ENCODE data around the gene AK1. TPM values are rescaled to one million over a fixed set of nuclear protein-coding genes. Genes with fewer than 3 reads are reported as not detected.
"Not testable (repeated sequence)": the region's sequence is repeated elsewhere in the genome, so short reads cannot be mapped to it uniquely, and the experiment has no call there.

Gene AK1
- total and polyA plus RNA-seq, 9 of the 15 experiments (the other 6 are each of a cell fraction or from before 2014, with no cell fraction given), result 10.1 to 71.8 (median 39.0) TPM

DNA sequence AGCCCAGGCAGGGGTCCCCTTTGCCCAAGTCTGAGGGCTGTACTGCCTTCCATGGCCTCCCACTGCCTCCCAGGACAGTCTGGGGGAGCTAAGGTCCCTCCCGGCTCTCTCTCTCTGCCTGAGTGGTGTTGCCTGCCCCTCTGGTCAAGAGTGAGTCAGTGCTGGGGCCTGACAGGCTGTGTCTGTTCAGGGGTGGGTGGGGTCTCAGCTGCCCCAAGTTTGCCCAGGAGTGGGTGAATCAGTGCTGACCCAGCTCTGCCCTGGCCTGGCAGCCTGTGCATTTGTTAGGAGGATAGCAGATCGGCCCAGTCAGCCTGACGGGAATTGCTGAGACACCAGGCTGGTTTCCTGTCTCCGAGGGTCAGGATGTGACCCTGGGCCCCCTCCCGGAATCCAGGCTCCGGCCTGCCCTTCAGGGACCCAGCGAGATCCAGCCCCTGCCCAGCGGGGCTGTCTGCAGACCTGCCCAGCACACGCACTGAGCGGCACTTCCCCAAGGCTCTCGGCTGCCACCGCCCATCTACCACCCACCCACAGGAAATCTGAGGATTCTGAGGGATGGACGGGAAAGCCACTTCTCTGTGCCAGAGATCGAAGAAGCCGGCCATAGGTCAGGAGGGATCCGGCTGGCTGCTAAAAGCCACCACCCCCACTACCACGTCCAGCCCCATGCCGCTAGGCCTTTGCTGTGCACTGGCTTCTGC lies 38.9 kb downstream of the AK1 start:
- DNase-seq (ENCODE audit: extremely low read depth in 1 of 4, low spot score in 3 of 4) (no peak), FAIRE-seq (no peak), ATAC-seq (peak; percentile 16; the same call in 1 of the 3 replicates)
- Histone ChIP-seq H3K4me1 (replicated peaks in 1 of 2; ENCODE audit: control insufficient read depth in 2 of 2, insufficient read depth in 2 of 2, low read length in 2 of 2) (peaks cover 0 to 24% of the 10 kb centered on the region in 2 experiments; a peak in 4 of 5 replicates), H3K9ac (ENCODE audit: insufficient read depth in 1 of 2, low read depth in 2 of 2, low read length in 2 of 2) (peak overlapping the region in 1 of 2 experiments; percentile 77; a peak in 2 of 4 replicates), H3K36me3 (ENCODE audit: control insufficient read depth, insufficient read depth, low read length) (no peaks in the 10 kb centered on the region), H3K27me3 (ENCODE audit: control insufficient read depth in 2 of 2, insufficient read depth in 2 of 2, low read length in 2 of 2) (no peaks in the 10 kb centered on the region), H3K9me3 (replicated peaks; ENCODE audit: control insufficient read depth, insufficient read depth, low read depth, low read length) (no peaks in the 10 kb centered on the region), H3K4me2 (ENCODE audit: insufficient read depth, low read length) (no peak overlapping the region), H2AFZ (ENCODE audit: low read depth, low read length) (no peak overlapping the region), H3K27ac (ENCODE audit: extremely low read depth, low read depth, low read length) (no peak overlapping the region), H3K79me2 (ENCODE audit: control insufficient read depth, insufficient read depth, low read length) (no peaks in the 10 kb centered on the region), H4K20me1 (replicated peaks; ENCODE audit: control insufficient read depth, insufficient read depth, low read length) (no peaks in the 10 kb centered on the region), H3K9me1 (ENCODE audit: control insufficient read depth, insufficient read depth, low read length) (no peaks in the 10 kb centered on the region), H3K4me3 (no peak overlapping the region)
- intact Hi-C loops (cut with micrococcal nuclease), result no loop called here
- ChIA-PET CTCF (ENCODE audit: low intra/inter-chr PET ratio) (no interaction called here), POLR2A (interaction anchor here (0.6 to 1.7 kb wide), 2 partner anchors 23 to 47 kb away, joined by 3 to 5 read pairs; no protein-coding TSS in a partner anchor)
- in situ Hi-C loops (cut with MboI), result no loop called here
- 54% methylated on average over 18 of the region's 18 CpGs for WGBS (ENCODE audit: insufficient coverage, low coverage, missing lambda C conversion rate)
- TF ChIP-seq HDAC1 (IDR thresholded peaks at IDR 0.05) (no peak), SRF (CRISPR knock-in tag; IDR thresholded peaks at IDR 0.05) (no peak), ZNF232 (CRISPR knock-in tag; IDR thresholded peaks at IDR 0.05) (no peak)
- no TSS peak for BruUV-seq (replicated peaks)

DNA sequence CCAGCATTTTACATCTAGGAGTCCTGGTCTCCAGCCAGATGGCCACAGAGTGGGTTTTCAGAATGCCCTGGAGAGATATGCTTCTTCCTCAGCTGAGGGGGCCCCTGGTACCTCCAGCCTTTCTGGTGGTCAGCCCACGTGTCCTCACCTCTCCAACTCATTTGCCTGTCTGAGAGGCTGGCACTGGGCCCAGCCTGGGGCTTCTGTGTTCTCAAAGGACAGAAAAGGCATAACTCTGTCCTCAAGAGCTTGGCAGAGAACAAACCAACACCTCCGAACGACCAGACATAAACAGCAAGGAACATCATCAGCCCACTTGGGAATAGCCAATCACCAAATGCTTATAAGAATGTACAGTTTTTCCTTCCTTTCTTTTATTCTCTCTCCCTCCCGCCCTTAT lies 40.1 kb downstream of the AK1 start:
- H3K9me3 ChIP-seq (replicated peaks; ENCODE audit: control insufficient read depth, insufficient read depth, low read depth, low read length), result no peaks in the 10 kb centered on the region
- H3K79me2 ChIP-seq (ENCODE audit: control insufficient read depth, insufficient read depth, low read length), result no peaks in the 10 kb centered on the region
- H3K36me3 ChIP-seq (ENCODE audit: control insufficient read depth, insufficient read depth, low read length), result no peaks in the 10 kb centered on the region
- ChIA-PET CTCF (ENCODE audit: low intra/inter-chr PET ratio) (no interaction called here), POLR2A (interaction anchor here (1.1 to 1.4 kb wide), 2 partner anchors 13 to 20 kb away, joined by 3 to 4 read pairs; no protein-coding TSS in a partner anchor)
- TF ChIP-seq NFIC (IDR thresholded peaks at IDR 0.05) (0 out of 2 replicates have a peak, but pooled peaks have one; percentile 8), BACH1 (tag; IDR thresholded peaks at IDR 0.05) (no peak)
- H2AFZ ChIP-seq (ENCODE audit: low read depth, low read length), result no peak overlapping the region
- no peaks in the 10 kb centered on the region for H3K27me3 ChIP-seq (ENCODE audit: control insufficient read depth in 2 of 2, insufficient read depth in 2 of 2, low read length in 2 of 2)
- H3K9ac ChIP-seq (ENCODE audit: insufficient read depth in 1 of 2, low read depth in 2 of 2, low read length in 2 of 2), result peak overlapping the region in 1 of 2 experiments; percentile 24; a peak in 1 of 4 replicates
- no peak overlapping the region for H3K4me2 ChIP-seq (ENCODE audit: insufficient read depth, low read length)
- in situ Hi-C loops (cut with MboI), result no loop called here
- H4K20me1 ChIP-seq (replicated peaks; ENCODE audit: control insufficient read depth, insufficient read depth, low read length), result no peaks in the 10 kb centered on the region
- intact Hi-C loops (cut with micrococcal nuclease), result no loop called here
- no peaks in the 10 kb centered on the region for H3K9me1 ChIP-seq (ENCODE audit: control insufficient read depth, insufficient read depth, low read length)
- no peak for DNase-seq (ENCODE audit: extremely low read depth in 1 of 4, low spot score in 3 of 4)
- no TSS peak for BruUV-seq (replicated peaks)
- no peak for ATAC-seq
- H3K4me3 ChIP-seq, result no peak overlapping the region
- no peak overlapping the region for H3K27ac ChIP-seq (ENCODE audit: extremely low read depth, low read depth, low read length)
- no peak for FAIRE-seq
- WGBS (ENCODE audit: insufficient coverage, low coverage, missing lambda C conversion rate), result 26% methylated on average over 4 of the region's 4 CpGs
- H3K4me1 ChIP-seq (replicated peaks in 1 of 2; ENCODE audit: control insufficient read depth in 2 of 2, insufficient read depth in 2 of 2, low read length in 2 of 2), result peaks cover 0 to 24% of the 10 kb centered on the region in 2 experiments; a peak in 4 of 5 replicates

- H3K9me3 ChIP-seq (replicated peaks; ENCODE audit: control insufficient read depth, insufficient read depth, low read depth, low read length); H3K4me3 ChIP-seq; H3K27ac ChIP-seq (ENCODE audit: extremely low read depth, low read depth, low read length); intact Hi-C loops (cut with micrococcal nuclease); BruUV-seq (replicated peaks); H3K79me2 ChIP-seq (ENCODE audit: control insufficient read depth, insufficient read depth, low read length); FAIRE-seq; H3K27me3 ChIP-seq (ENCODE audit: control insufficient read depth in 2 of 2, insufficient read depth in 2 of 2, low read length in 2 of 2); H4K20me1 ChIP-seq (replicated peaks; ENCODE audit: control insufficient read depth, insufficient read depth, low read length); H2AFZ ChIP-seq (ENCODE audit: low read depth, low read length); ATAC-seq; in situ Hi-C loops (cut with MboI); H3K4me2 ChIP-seq (ENCODE audit: insufficient read depth, low read length); H3K9ac ChIP-seq (ENCODE audit: insufficient read depth in 1 of 2, low read depth in 2 of 2, low read length in 2 of 2); H3K9me1 ChIP-seq (ENCODE audit: control insufficient read depth, insufficient read depth, low read length); CTCF ChIA-PET (ENCODE audit: low intra/inter-chr PET ratio); DNase-seq (ENCODE audit: extremely low read depth in 1 of 4, low spot score in 3 of 4); H3K36me3 ChIP-seq (ENCODE audit: control insufficient read depth, insufficient read depth, low read length): not testable (repeated sequence)
- peaks cover 0 to 22% of the 10 kb centered on the region in 2 experiments; a peak in 4 of 5 replicates for H3K4me1 ChIP-seq (replicated peaks in 1 of 2; ENCODE audit: control insufficient read depth in 2 of 2, insufficient read depth in 2 of 2, low read length in 2 of 2)
- POLR2A ChIA-PET, result interaction anchor here (0.8 to 1.4 kb wide), 2 partner anchors 9 to 19 kb away, joined by 4 to 5 read pairs; no protein-coding TSS in a partner anchor
- WGBS (ENCODE audit: insufficient coverage, low coverage, missing lambda C conversion rate), result 79% methylated on average over 3 of the region's 3 CpGs
Measured at GRCh38 chr9:127836561-127836960, 40.9 kb downstream of the AK1 start.
